ENCODE measurements around the gene SNTA1. TPM values are rescaled to one million over a fixed set of nuclear protein-coding genes. Genes with fewer than 3 reads are reported as not detected.

SNTA1 gene
- total RNA-seq, 1 experiment from 2014 or later, result 9.9 TPM

DNA sequence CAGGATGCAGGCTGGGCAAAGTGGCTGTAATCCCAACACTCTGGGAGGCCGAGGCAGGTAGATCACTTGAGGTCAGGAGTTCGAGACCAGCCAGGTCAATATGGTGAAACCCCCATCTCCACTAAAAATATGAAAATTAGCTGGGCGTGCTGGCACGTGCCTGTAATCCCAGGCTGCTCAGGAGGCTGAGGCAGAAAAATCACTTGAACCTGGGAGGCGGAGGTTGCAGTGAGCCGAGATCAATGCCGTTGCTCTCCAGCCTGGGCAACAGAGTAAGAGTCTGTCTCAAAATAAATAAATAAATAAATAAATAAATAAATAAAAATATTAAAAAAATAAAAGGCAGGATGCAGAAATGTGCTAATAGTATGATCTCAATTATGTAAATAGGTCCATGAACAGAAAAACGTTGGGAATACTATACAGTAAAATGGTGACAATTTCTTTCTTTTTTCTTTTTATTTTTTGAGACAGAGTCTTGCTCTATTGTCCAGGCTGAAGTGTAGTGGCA lies 37.9 kb upstream of the SNTA1 start:
- Histone ChIP-seq H4K91ac (ENCODE audit: insufficient read length, low read depth, low read length) (no peak overlapping the region), H2AFZ (ENCODE audit: low read length) (no peak overlapping the region), H3K23ac (ENCODE audit: insufficient read length, low read depth, low read length) (no peak overlapping the region), H4K20me1 (ENCODE audit: control insufficient read depth, insufficient read depth, insufficient read length) (no peaks in the 10 kb centered on the region), H3K4ac (ENCODE audit: low read depth, low read length) (no peak overlapping the region), H4K5ac (ENCODE audit: insufficient read length, low read depth, low read length) (no peak overlapping the region), H3K27ac (ENCODE audit: insufficient read length, low read depth, low read length) (no peak overlapping the region), H3K23me2 (ENCODE audit: insufficient read length, low read depth, low read length, poor library complexity, severe bottlenecking) (no peaks in the 10 kb centered on the region), H2BK5ac (ENCODE audit: insufficient read length, low read length) (no peak overlapping the region), H2BK15ac (ENCODE audit: low read depth, low read length) (no peak overlapping the region), H3K27me3 (ENCODE audit: insufficient read depth, low read length) (no peaks in the 10 kb centered on the region), H3K56ac (ENCODE audit: insufficient read length, low read depth, low read length) (no peak overlapping the region), H3K18ac (ENCODE audit: insufficient read length, low read depth, low read length) (no peak overlapping the region), H2AK5ac (ENCODE audit: insufficient read length, low read length) (no peak overlapping the region), H2BK20ac (ENCODE audit: low read depth, low read length, poor library complexity, severe bottlenecking) (no peak overlapping the region), H2BK120ac (ENCODE audit: low read depth, low read length, poor library complexity, severe bottlenecking) (no peak overlapping the region), H3K4me1 (ENCODE audit: insufficient read depth, low read length) (no peaks in the 10 kb centered on the region; the same call in 1 of the 2 replicates), H2BK12ac (ENCODE audit: insufficient read length, low read depth, low read length) (no peak overlapping the region), H3K9ac (ENCODE audit: extremely low read depth, insufficient read length, low read length) (no peak overlapping the region), H3K79me2 (ENCODE audit: insufficient read depth, low read length) (no peaks in the 10 kb centered on the region), H4K8ac (replicated peaks; ENCODE audit: insufficient read length, low read depth, low read length) (no peak overlapping the region), H3K79me1 (ENCODE audit: insufficient read depth, low read depth, low read length, poor library complexity, severe bottlenecking) (no peaks in the 10 kb centered on the region), H3K14ac (ENCODE audit: insufficient read depth, low read length) (no peak overlapping the region), H3K4me2 (ENCODE audit: insufficient read depth, insufficient read length, low read length) (no peak overlapping the region), H3T11ph (ENCODE audit: low read length) (no peak overlapping the region), H3K9me3 (ENCODE audit: control insufficient read depth, low read depth, low read length) (no peaks in the 10 kb centered on the region)
- no peak overlapping the region for H3K4me3 Mint-ChIP-seq
- no peaks in the 10 kb centered on the region; a peak in 1 of 7 replicates for H3K36me3 Mint-ChIP-seq (ENCODE audit: insufficient read depth in 1 of 3, low read depth in 3 of 3)
- no peaks in the 10 kb centered on the region for H3K27me3 Mint-ChIP-seq (ENCODE audit: low read depth)
- no peaks in the 10 kb centered on the region for H3K9me3 Mint-ChIP-seq
- DNase-seq, result no peak
- peaks cover 20 to 21% of the 10 kb centered on the region in 2 experiments for H3K4me1 Mint-ChIP-seq
- WGBS (ENCODE audit: extremely low coverage, insufficient read length, low lambda C conversion rate), result no CpG with 5 or more reads among the region's 8 CpGs
- H3K27ac Mint-ChIP-seq, result no peak overlapping the region
- TF ChIP-seq, protein P1, sequence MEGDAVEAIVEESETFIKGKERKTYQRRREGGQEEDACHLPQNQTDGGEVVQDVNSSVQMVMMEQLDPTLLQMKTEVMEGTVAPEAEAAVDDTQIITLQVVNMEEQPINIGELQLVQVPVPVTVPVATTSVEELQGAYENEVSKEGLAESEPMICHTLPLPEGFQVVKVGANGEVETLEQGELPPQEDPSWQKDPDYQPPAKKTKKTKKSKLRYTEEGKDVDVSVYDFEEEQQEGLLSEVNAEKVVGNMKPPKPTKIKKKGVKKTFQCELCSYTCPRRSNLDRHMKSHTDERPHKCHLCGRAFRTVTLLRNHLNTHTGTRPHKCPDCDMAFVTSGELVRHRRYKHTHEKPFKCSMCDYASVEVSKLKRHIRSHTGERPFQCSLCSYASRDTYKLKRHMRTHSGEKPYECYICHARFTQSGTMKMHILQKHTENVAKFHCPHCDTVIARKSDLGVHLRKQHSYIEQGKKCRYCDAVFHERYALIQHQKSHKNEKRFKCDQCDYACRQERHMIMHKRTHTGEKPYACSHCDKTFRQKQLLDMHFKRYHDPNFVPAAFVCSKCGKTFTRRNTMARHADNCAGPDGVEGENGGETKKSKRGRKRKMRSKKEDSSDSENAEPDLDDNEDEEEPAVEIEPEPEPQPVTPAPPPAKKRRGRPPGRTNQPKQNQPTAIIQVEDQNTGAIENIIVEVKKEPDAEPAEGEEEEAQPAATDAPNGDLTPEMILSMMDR (conservative IDR thresholded peaks at IDR 0.05), result no peak

All from H9 (cell line).